ENCODE measurements around the gene SPARCL1.

Gene SPARCL1

GRCh38 chr4:87540146-87541058, 11.2 kb upstream of the SPARCL1 start:
- DNase-seq (ENCODE audit: low read depth in 2 of 2) = no peak

DNA sequence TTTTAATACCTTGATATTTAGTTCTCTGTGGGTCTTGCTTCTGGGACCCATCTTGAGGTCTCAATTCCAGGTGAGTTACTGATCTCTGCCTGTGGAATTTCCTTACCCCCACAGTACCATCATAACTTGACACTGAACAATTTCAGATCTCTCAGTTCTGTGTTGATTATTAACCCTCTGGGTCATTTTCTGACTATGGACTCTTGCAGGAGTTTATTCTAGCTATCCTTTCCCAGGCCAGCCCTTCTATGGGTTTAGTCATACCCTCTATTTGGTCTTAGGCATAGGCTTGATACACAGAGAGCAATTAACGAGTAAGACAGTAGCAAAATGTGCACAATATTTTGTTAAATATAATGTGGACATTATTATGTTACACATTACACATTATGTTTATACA, 3.7 kb upstream of the SPARCL1 start:
- no peak for DNase-seq (ENCODE audit: low read depth in 2 of 2)

DNA sequence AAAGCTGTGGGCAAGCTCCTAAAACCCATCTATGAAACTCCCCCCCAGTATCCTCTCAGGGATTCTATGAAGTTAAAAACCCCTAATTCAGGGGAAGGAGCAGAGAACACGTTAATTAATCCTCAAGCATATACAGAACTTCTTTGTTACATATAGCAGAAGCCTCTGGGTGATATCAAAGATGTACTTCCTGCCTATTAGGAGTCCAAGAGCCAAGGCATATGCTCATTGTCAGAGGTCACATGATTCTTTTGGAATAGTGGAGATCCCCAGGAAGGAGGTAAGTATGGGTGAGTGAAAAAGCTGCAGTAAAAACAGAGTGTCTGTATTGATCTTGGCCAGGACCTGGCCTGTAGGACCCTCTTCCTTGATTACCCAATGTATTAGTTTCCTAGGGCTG, 2.9 kb upstream of the SPARCL1 start:
- DNase-seq (ENCODE audit: low read depth in 2 of 2) = no peak

GRCh38 chr4:87531621-87532020, 2.4 kb upstream of the SPARCL1 start:
- no peak for DNase-seq (ENCODE audit: low read depth in 2 of 2)

DNA sequence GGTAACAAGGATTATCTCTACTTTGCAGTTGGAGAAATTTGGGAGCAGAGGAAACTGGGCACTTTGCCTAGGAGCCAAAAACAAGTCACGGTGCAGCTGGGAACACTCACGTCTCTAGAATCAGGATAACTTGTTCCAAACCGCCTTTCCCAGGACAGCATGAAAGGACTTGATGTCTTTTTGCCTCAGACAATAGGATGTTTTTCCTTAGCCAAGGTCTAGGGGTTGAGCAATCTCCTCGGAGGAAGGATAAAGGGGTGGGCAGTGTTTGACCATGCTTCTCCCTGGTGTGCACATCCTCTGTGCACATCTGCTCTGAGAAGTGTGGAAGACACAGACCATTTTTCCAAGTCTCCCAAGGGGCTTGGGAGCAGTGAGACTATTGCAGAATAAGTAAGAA, 1.7 kb upstream of the SPARCL1 start:
- no peak for DNase-seq (ENCODE audit: low read depth in 2 of 2)

- no peak for DNase-seq (ENCODE audit: low read depth in 2 of 2)
These were observed 1.1 kb upstream of the SPARCL1 start for GRCh38 chr4:87530229-87530628.

DNA sequence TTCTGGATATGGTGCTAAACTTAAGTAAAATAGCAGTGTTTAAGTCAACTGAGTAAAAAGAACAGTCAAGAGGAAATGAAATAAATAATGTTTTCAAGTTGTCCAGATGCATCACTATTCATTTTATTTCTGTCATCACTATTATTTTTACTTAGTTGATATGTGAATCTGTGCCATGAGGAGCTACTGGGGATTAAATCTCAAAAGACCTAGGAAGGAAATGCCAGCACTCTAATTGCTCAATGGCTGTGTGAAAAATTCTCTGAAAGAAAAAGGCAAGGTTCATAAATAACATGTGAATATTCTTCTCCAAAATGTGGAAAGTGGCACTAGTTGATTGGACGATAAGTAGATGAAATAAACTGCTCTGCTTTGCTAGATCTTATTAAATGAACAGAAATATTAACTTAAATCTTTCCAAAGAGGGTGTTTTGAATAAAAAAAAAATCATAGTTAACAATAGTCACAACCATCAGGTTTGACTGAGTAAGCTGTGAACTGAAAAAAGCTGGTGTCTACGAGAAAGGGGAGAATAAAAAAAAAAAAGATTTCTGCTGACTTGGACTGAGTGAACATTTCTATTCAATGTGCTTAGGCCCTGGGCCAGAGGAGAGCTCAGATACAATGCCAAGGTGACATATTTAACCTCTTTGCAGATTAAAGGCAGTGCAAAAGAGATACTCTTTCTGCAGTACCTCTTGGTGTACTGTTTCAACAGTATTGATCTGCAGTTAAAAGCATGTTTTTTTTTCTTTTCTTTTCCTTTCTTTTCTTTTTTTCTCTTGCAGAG, 1.6 kb downstream of the SPARCL1 start:
- no peak for DNase-seq (ENCODE audit: low read depth in 2 of 2)

GRCh38 chr4:87525636-87526295, 3.4 kb downstream of the SPARCL1 start:
- no peak for DNase-seq (ENCODE audit: low read depth in 2 of 2)

- DNase-seq (ENCODE audit: low read depth in 2 of 2) = no peak
These were observed 4.7 kb downstream of the SPARCL1 start for GRCh38 chr4:87524456-87524855.

- DNase-seq (ENCODE audit: low read depth in 2 of 2) = no peak
These were observed 5.9 kb downstream of the SPARCL1 start for GRCh38 chr4:87523307-87523706.

DNA sequence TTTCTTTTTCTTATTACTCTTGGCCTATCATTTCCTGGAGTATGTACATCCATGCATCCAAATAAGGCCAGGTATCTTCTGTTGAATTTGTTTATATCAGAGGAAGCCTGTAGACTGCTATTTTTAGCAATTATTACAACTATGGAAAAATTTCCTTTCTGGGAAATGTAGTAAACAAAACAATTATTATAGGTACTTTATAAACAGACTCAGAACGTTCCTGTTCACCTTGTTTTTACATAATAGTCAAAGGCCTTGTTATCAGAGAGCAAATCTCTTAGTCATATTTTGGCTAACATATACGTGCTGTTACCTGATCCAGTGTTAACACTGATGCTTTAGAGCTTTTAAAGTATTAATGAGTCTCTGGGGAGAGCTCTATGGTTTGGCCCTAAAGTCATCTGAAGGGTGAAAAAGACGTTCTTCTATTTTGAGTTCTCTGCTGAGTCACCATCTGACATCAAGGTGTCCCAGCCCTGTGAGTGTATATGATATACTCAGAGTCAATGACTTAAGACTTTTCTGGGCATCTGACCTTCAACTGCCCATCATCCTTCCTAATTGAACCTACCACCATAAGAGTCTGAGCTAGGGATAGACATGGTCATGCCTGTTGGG, 7.3 kb downstream of the SPARCL1 start:
- no peak for DNase-seq (ENCODE audit: low read depth in 2 of 2)

- no peak for DNase-seq (ENCODE audit: low read depth in 2 of 2)
These were observed 7.9 kb downstream of the SPARCL1 start for GRCh38 chr4:87521319-87521718.

GRCh38 chr4:87517621-87518020, 11.6 kb downstream of the SPARCL1 start:
- DNase-seq (ENCODE audit: low read depth in 2 of 2) = no peak

DNA sequence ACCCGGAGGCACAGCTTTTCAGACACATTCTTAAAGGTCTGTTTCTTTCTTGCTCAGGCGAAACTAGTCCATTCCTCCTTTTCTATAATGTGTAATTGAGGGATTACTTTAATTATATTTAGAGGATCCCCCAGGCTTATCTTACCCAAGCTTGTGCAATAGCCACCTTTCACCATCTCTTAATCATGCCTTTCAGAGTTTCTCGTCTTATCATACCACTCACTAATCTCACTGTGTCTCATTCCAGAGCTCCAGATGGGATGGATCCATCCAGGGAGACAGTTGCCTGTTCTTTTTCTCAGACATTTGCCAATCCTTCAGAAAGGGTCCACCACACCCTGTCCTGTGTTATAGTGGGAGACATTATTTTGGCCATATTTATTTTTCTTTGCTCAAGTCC, 12.5 kb downstream of the SPARCL1 start:
- no peak for DNase-seq (ENCODE audit: low read depth in 2 of 2)

- no peak for DNase-seq (ENCODE audit: low read depth in 2 of 2)
These were observed 16.8 kb downstream of the SPARCL1 start for GRCh38 chr4:87512400-87512799.

DNA sequence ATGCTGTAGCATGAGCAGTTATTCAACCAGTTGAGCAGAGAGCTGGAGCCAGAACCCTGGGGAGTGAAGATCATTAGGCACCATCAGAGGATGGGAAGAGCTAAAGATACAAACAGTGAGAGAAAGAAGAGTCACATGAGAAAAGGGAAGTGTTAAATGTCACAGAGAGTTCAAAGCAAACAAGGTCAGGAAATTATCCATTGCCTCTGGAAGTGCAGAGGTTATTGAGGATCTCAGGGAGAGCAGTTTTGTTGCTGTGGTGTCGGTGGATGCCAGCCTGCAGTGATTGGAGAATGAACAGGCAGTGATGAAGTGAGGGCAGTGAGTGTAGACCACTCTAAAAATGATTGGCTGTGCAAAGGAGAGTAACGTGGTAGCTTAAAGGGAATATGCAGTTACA, 17.7 kb downstream of the SPARCL1 start:
- DNase-seq (ENCODE audit: low read depth in 2 of 2) = no peak

GRCh38 chr4:87510747-87511146, 18.4 kb downstream of the SPARCL1 start:
- DNase-seq (ENCODE audit: low read depth in 2 of 2) = no peak

- no peak for DNase-seq (ENCODE audit: low read depth in 2 of 2)
These were observed 22.0 kb downstream of the SPARCL1 start for GRCh38 chr4:87506974-87507701.

DNA sequence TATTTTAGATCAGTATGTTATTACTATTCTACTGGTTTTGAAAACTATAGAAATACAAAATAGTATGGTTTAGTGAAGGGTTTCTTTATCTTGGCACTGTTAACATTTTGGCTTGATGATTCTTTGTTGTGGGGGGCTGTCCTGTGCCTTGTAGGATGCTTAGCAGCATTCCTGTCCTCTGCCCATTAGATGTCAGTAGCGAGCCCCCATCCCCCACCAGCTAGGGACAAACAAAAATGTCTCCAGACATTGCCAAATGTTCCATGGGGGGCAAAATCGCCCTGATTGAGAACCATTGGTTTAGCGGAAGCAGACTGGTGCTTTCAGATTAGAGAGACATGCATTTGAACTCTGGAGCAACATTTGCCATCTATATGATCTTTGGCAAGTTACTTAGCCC, 23.3 kb downstream of the SPARCL1 start:
- no peak for DNase-seq (ENCODE audit: low read depth in 2 of 2)

DNA sequence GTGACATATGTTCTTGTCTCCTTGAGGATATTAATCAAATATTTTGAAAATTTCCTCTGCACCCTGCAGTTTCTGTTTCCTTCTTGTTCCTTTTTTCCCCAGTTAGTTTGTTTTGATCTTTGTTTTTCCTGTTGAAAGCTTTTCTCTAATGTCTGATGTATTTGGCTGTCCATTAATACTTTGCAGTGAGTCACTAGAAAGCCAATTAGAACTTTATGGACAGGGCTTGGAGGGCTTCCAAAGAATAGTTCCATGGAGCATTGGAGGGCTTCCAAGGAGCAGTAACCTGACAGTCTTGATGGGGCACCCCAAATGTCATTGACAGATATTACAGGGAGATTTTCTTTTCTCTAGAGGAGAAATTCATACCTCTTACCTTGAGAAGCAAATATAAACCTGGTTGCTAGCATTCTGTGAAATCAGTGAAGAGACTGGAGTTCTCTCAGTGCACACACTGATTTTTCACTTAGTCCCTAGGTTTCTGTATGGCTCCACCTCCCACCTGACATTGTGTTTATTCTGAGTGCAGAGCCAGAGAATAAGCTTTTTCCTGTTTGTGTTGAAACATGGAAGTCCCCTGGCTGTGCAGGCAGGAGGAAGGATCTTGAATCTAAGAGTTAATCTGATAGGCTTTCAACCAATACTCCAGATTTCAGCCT, 26.5 kb downstream of the SPARCL1 start:
- no peak for DNase-seq (ENCODE audit: low read depth in 2 of 2)

DNA sequence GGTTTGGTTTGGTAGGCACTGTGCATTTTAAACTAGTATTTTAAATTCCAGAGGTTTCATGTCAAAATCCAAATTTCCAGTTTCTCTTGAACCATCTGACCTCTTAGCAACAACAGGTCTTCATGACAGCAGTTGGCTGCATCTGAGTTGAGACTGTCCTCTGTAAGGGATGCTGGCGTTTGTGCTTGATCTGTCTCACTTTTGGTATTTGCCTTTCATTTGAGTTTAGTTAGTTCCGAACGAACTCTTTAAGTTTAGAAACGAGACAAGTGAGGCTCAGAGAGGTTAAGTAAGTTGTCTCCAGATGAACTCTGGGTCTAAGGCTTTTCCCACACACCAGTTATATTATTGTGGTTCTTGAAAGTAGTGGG, 29.1 kb downstream of the SPARCL1 start:
- no peak for DNase-seq (ENCODE audit: low read depth in 2 of 2)

All from activated CD4-positive, alpha-beta T cell treated with anti-CD3 and anti-CD28 coated beads for 24 hours (primary cell).